Activated gamma-delta T cell treated with anti-CD3 and anti-CD28 coated beads, Interleukin-2, amount 50 U/mL, for 16 hours (primary cell): Measurements from ENCODE around the gene DLX5.

Source experiments
- DNase-seq: peaks from one replicate; pipeline ENCODE4 v3.0.0-alpha.2; 2020; ENCODE audit warnings: low read depth

The DLX5 gene

GRCh38 chr7:97018126-97018601, 6.5 kb downstream of the DLX5 start:
- no peak for DNase-seq

- DNase-seq, result no peak
Measured at GRCh38 chr7:97017192-97018125, 7.2 kb downstream of the DLX5 start.

- DNase-seq, result no peak
Measured at GRCh38 chr7:97016381-97017191, 8.0 kb downstream of the DLX5 start.

- no peak for DNase-seq
Measured at GRCh38 chr7:97015756-97016380, 8.8 kb downstream of the DLX5 start.

- DNase-seq, result no peak
Measured at GRCh38 chr7:97015279-97015678, 9.4 kb downstream of the DLX5 start.

- no peak for DNase-seq
Measured at GRCh38 chr7:97014145-97014750, 10.4 kb downstream of the DLX5 start.

- DNase-seq, result no peak
Measured at GRCh38 chr7:97013845-97014134, 10.8 kb downstream of the DLX5 start.

- no peak for DNase-seq
Measured at GRCh38 chr7:97013134-97013844, 11.3 kb downstream of the DLX5 start.

GRCh38 chr7:97012365-97013133, 12.1 kb downstream of the DLX5 start:
- no peak for DNase-seq

GRCh38 chr7:97011536-97012364, 12.9 kb downstream of the DLX5 start:
- no peak for DNase-seq

- DNase-seq, result no peak
Measured at GRCh38 chr7:97011104-97011503, 13.5 kb downstream of the DLX5 start.

GRCh38 chr7:97009753-97010732, 14.6 kb downstream of the DLX5 start:
- no peak for DNase-seq

GRCh38 chr7:97008275-97008917, 16.2 kb downstream of the DLX5 start:
- DNase-seq, result no peak

GRCh38 chr7:97007583-97007861, 17.1 kb downstream of the DLX5 start:
- no peak for DNase-seq

- DNase-seq, result no peak
Measured at GRCh38 chr7:97006816-97007582, 17.6 kb downstream of the DLX5 start.

GRCh38 chr7:97006055-97006815, 18.4 kb downstream of the DLX5 start:
- DNase-seq, result no peak
